Measurements from ENCODE around the gene ZNF638. TPM values are rescaled to one million over a fixed set of nuclear protein-coding genes. Genes with fewer than 3 reads are reported as not detected.

Gene ZNF638
- total RNA-seq, 3 donors from 2014 or later (not counting 1 experiment from before 2014, with no cell fraction given) = 104 to 126 (median 113) TPM

DNA sequence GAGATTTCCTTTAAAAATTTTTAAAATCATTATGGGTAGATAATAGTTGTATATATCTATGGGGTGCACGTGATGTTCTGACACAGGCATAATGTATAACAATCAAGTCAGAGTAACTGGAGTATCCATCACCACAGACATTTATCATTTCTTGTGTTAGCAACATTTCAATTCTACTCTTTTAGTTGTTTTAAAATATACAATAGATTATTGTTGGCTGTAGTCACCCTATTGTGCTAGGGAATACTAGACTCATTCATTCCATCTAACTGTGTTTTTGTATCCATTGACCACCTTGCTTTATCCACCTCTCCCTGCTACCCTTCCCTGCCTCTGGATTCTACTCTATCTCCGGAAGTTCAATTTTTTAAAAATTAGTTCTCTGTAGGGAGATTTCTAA lies 152.8 kb downstream of the ZNF638 start:
- Histone ChIP-seq H3K36me3 (ENCODE audit: control insufficient read depth, insufficient read depth, low read length) (no peaks in the 10 kb centered on the region), H3K9me3 (ENCODE audit: control insufficient read depth, insufficient read depth, low read length) (no peaks in the 10 kb centered on the region), H3K4me3 (ENCODE audit: low read length) (no peak overlapping the region), H3K27me3 (ENCODE audit: control insufficient read depth, insufficient read depth, low read length) (no peaks in the 10 kb centered on the region), H3K4me1 (ENCODE audit: control insufficient read depth, insufficient read depth, low read length) (no peaks in the 10 kb centered on the region), H3K27ac (ENCODE audit: low read length) (no peak overlapping the region)
- intact Hi-C loops (cut with micrococcal nuclease) = no loop called here
- no peak for ATAC-seq
- WGBS (ENCODE audit: insufficient coverage) = 100% methylated on average over 1 of the region's 2 CpGs
- Mint-ChIP-seq H3K27ac (no peak overlapping the region), H3K36me3 (no peaks in the 10 kb centered on the region), H3K27me3 (ENCODE audit: low read depth in 2 of 2) (peaks cover 3 to 9% of the 10 kb centered on the region in 2 donors), H3K4me1 (no peaks in the 10 kb centered on the region), H3K4me3 (no peak overlapping the region), H3K9me3 (no peaks in the 10 kb centered on the region)
- DNase-seq = no peak
- TF ChIP-seq, protein P1, sequence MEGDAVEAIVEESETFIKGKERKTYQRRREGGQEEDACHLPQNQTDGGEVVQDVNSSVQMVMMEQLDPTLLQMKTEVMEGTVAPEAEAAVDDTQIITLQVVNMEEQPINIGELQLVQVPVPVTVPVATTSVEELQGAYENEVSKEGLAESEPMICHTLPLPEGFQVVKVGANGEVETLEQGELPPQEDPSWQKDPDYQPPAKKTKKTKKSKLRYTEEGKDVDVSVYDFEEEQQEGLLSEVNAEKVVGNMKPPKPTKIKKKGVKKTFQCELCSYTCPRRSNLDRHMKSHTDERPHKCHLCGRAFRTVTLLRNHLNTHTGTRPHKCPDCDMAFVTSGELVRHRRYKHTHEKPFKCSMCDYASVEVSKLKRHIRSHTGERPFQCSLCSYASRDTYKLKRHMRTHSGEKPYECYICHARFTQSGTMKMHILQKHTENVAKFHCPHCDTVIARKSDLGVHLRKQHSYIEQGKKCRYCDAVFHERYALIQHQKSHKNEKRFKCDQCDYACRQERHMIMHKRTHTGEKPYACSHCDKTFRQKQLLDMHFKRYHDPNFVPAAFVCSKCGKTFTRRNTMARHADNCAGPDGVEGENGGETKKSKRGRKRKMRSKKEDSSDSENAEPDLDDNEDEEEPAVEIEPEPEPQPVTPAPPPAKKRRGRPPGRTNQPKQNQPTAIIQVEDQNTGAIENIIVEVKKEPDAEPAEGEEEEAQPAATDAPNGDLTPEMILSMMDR (IDR thresholded peaks at IDR 0.05) = no peak

Other genes with a start within 250 kb of the ZNF638 start
- gene MCEE, start 201.6 kb upstream of the ZNF638 start, total RNA-seq = 10 to 100 TPM in 1 of 3 donors, 1 to 10 TPM in 2; 8.4 to 10.4 (median 8.7) TPM
- 10 to 100 TPM; 27.9 to 34.2 (median 31.4) TPM for gene MPHOSPH10, start 201.1 kb upstream of the ZNF638 start, total RNA-seq
- 1 to 10 TPM; 1.9 to 3.4 (median 3.2) TPM for gene PAIP2B, start 104.7 kb upstream of the ZNF638 start, total RNA-seq
- 10 to 100 TPM; 11.4 to 19.5 (median 12.4) TPM for gene DYSF, start 121.8 kb downstream of the ZNF638 start, total RNA-seq

All from natural killer cell (primary cell).